B cell (primary cell): ENCODE measurements around the gene EZH2. TPM values are rescaled to one million over a fixed set of nuclear protein-coding genes. Genes with fewer than 3 reads are reported as not detected.

Experiments used
- ATAC-seq: fragments of 200-7000 bp; cut with Tn5 transposase; one replicate; pipeline ENCODE4 v1.10.0; 2021; ENCODE audit warnings: low read depth, mild to moderate bottlenecking, moderate number of reproducible peaks, moderate library complexity
- CTCF ChIA-PET: fragments of 350-600 bp; sonication (Branson Sonifier 250); formaldehyde crosslinking; loops from one replicate; lab custom pipeline; 2021; ENCODE audit warnings: antibody characterized with exemption, inconsistent platforms; lab: Charles Lee
- POLR2A ChIA-PET: fragments of 350-600 bp; sonication (Branson Sonifier 250); formaldehyde crosslinking; loops from one replicate; lab custom pipeline; 2021; ENCODE audit warnings: antibody characterized with exemption; lab: Charles Lee
- DNase-seq: peaks from one replicate; pipeline ENCODE4 v3.0.0; 2013
- H2AFZ ChIP-seq: 2 replicates; pipeline ENCODE4 v1.6.1; 2012; ENCODE audit warnings: mild to moderate bottlenecking, low read depth, low read length; ENCODE audit not compliant: insufficient read depth, poor library complexity, severe bottlenecking
- H3K27ac ChIP-seq, 2 donors: 1 replicate in 1 of 2; 2 replicates in 1 of 2; pipeline ENCODE4 v1.5.1; 2012 to 2013; ENCODE audit warnings: low read length in 2 of 2, mild to moderate bottlenecking in 2 of 2, moderate library complexity in 1 of 2
- H3K27me3 ChIP-seq, 4 experiments: fragments of 200-600 bp in 1 of 4; sonication (generic) in 1 of 4; replicated peaks in 1 of 4; 1 replicate in 2 of 4; 2 replicates in 2 of 4; pipeline versions ENCODE4 v1.6.1 to v1.7.0; 2013 to 2016; ENCODE audit warnings: low read length in 3 of 4, mild to moderate bottlenecking in 2 of 4, mixed read lengths in 1 of 4, moderate library complexity in 1 of 4; ENCODE audit not compliant: insufficient read depth in 4 of 4, control insufficient read depth in 3 of 4; ENCODE audit errors: control extremely low read depth in 1 of 4
- H3K36me3 ChIP-seq, 2 experiments: replicated peaks in 1 of 2; 1 replicate in 1 of 2; 2 replicates in 1 of 2; pipeline versions ENCODE4 v1.6.1 to v1.7.1; 2013; ENCODE audit warnings: low read length in 1 of 2; ENCODE audit not compliant: insufficient read depth in 2 of 2, control insufficient read depth in 1 of 2; ENCODE audit errors: control extremely low read depth in 1 of 2, extremely low read depth in 1 of 2
- H3K4me1 ChIP-seq, 2 donors: fragments of 200-600 bp in 1 of 2; sonication (generic) in 1 of 2; 1 replicate in 1 of 2; 2 replicates in 1 of 2; pipeline versions ENCODE4 v1.5.1 to v1.6.1; 2013 to 2017; ENCODE audit warnings: low read length in 2 of 2; ENCODE audit not compliant: control insufficient read depth in 2 of 2, insufficient read depth in 2 of 2
- H3K4me2 ChIP-seq: replicated peaks from 2 replicates; pipeline ENCODE3; 2012; ENCODE audit warnings: mild to moderate bottlenecking, low read depth, low read length; ENCODE audit not compliant: poor library complexity, severe bottlenecking
- H3K4me3 ChIP-seq, 5 experiments: fragments of 200-600 bp in 1 of 5; sonication (generic) in 1 of 5; 1 replicate in 3 of 5; 2 replicates in 2 of 5; pipeline versions ENCODE4 v1.5.1 to v1.7.0; 2011 to 2016; ENCODE audit warnings: low read length in 4 of 5, mild to moderate bottlenecking in 4 of 5, low read depth in 2 of 5, control low read depth in 1 of 5, moderate library complexity in 1 of 5; ENCODE audit not compliant: insufficient read depth in 1 of 5; ENCODE audit errors: control extremely low read depth in 1 of 5, extremely low read depth in 1 of 5
- H3K79me2 ChIP-seq: fragments of 200-600 bp; sonication (generic); one replicate; pipeline ENCODE4 v1.6.0; 2016; ENCODE audit warnings: low read length; ENCODE audit not compliant: control insufficient read depth, insufficient read depth
- H3K9ac ChIP-seq: fragments of 200-600 bp; sonication (generic); 2 replicates; pipeline ENCODE4 v1.6.1; 2017; ENCODE audit warnings: mild to moderate bottlenecking, low read length, moderate library complexity
- H3K9me3 ChIP-seq, 3 donors: one replicate each; pipeline versions ENCODE4 v1.6.1 to v1.7.1; 2013; ENCODE audit warnings: low read length in 2 of 3; ENCODE audit not compliant: control insufficient read depth in 2 of 3, insufficient read depth in 1 of 3; ENCODE audit errors: control extremely low read depth in 1 of 3
- H4K20me1 ChIP-seq: 2 replicates; pipeline ENCODE4 v1.6.0; 2012; ENCODE audit warnings: mild to moderate bottlenecking, low read length; ENCODE audit not compliant: insufficient read depth, control insufficient read depth, poor library complexity, severe bottlenecking
- H3K27ac Mint-ChIP-seq: one replicate; pipeline ENCODE4 v1.8.0; 2021; ENCODE audit warnings: mixed read lengths
- H3K27me3 Mint-ChIP-seq: one replicate; pipeline ENCODE4 v1.8.0; 2021; ENCODE audit warnings: mixed read lengths
- H3K4me1 Mint-ChIP-seq: one replicate; pipeline ENCODE4 v1.8.0; 2021; ENCODE audit warnings: mixed read lengths
- H3K4me3 Mint-ChIP-seq: one replicate; pipeline ENCODE4 v1.8.0; 2021; ENCODE audit warnings: mixed read lengths
- H3K9me3 Mint-ChIP-seq: one replicate; pipeline ENCODE4 v1.8.0; 2022; ENCODE audit warnings: mixed read lengths; ENCODE audit not compliant: insufficient read depth
- EZH2 ChIP-seq: IDR thresholded peaks from 2 replicates; pipeline ENCODE4 v1.6.1; 2012; ENCODE audit warnings: borderline replicate concordance, low read depth, mild to moderate bottlenecking, moderate library complexity, low read length; ENCODE audit not compliant: insufficient read depth, poor library complexity, severe bottlenecking
- WGBS: methylation state at CpG from one replicate; pipeline ENCODE4 v1.1.5; 2013; ENCODE audit warnings: missing lambda C conversion rate; ENCODE audit not compliant: insufficient coverage; 5-methylcytosine and 5-hydroxymethylcytosine counted together
- intact Hi-C: fragments of 100-400 bp; cut with micrococcal nuclease; formaldehyde crosslinking; loops from one replicate; pipeline ENCODE4 v1.10.0; 2022
- polyA plus RNA-seq: library from polyadenylated mRNA; depleted of rRNA; stranded (reverse); fragments of >200 nt; gene quantifications from 2 replicates; pipeline ENCODE4 v1.2.3, GENCODE V29; 2012
- total RNA-seq, 2 donors: library from RNA; stranded (reverse); fragments of 120-200 nt in 1 of 2; gene quantifications; 1 replicate in 1 of 2; 2 replicates in 1 of 2; pipeline versions ENCODE4 v1.2.3 to v1.2.4, GENCODE V29; 2013 to 2022
- TF ChIP-seq, protein P1 (sequence below): fragments of 200-600 bp; IDR thresholded peaks from one replicate; pipeline ENCODE4 v1.8.0; 2022; ENCODE audit warnings: antibody characterized with exemption, mild to moderate bottlenecking

Gene EZH2
- total and polyA plus RNA-seq, 2 donors (not counting 1 experiment from before 2014, with no cell fraction given), result 5.1 to 10.3 TPM

DNA sequence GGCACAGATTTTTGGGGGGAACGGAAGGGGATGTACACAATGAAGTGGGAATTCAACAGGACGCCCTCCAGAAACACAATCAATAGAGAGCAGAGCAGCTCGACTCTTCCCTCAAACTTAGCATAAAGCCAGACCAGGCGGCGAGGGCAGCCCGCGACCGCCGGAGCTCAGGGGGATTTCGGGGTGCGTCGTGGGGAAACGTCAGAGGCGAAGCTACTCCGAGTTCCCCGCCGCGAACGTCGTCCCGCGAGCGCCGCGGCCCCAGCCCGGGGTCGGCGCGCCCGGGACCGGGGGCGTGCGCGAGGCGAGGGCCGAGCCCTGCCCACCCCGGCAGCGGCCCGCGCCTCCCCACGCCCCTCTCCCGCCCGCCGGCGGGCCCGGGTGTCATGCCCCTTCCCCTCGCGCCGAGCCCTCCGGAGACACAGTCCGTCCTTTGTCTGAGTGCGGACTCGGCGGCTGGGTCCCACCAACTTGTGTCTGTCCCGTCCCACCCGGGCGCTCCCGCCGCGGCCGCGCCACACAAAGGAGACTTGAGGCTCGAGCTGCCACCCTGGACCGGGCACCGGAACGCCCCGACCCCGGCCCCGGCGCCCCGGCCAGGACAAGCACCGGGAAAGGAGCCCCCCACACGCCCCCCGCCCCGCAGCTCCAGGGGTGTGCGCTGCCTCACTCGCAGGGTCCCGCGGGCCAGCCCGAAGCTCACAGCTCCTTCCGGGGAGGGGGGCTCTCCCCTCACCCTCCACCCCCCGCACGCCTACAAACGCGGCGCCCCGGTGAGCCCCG is 634 bp downstream of the EZH2 start:
- intact Hi-C loops, result loop anchor here (1.0 to 5.0 kb wide), 9 partner anchors 27 to 379 kb away; partner anchors contain the start of genes CUL1, PDIA4, ZNF425 and ZNF783
- peaks cover 11 to 16% of the 10 kb centered on the region in 2 donors for H3K4me1 ChIP-seq
- ChIA-PET POLR2A (interaction anchor here (0.5 to 1.5 kb wide), 4 partner anchors 58 to 185 kb away, joined by 3 to 7 read pairs (median 5); partner anchors contain the start of gene CUL1), CTCF (interaction anchor here (0.8 to 1.8 kb wide), 7 partner anchors 10 to 308 kb away, joined by 3 to 6 read pairs (median 4); no protein-coding TSS in a partner anchor)
- no peaks in the 10 kb centered on the region for H3K9me3 Mint-ChIP-seq
- peak; percentile 89 for DNase-seq
- H3K4me3 Mint-ChIP-seq, result peak overlapping the region; percentile 98
- H3K27me3 ChIP-seq, result no peaks in the 10 kb centered on the region
- no peaks in the 10 kb centered on the region for H3K36me3 ChIP-seq
- peak overlapping the region; percentile 81 to 99 for H3K27ac ChIP-seq
- peak overlapping the region; percentile 93 for H3K27ac Mint-ChIP-seq
- peaks cover 6% of the 10 kb centered on the region for H4K20me1 ChIP-seq
- H3K4me1 Mint-ChIP-seq, result peaks cover 14% of the 10 kb centered on the region
- peak overlapping the region; percentile 93 for H3K9ac ChIP-seq
- peak overlapping the region; percentile 89 for H3K4me2 ChIP-seq
- under 1% methylated on average over 80 of the region's 88 CpGs for WGBS
- H3K9me3 ChIP-seq, result no peaks in the 10 kb centered on the region
- no peak for TF ChIP-seq EZH2
- TF ChIP-seq, protein P1, sequence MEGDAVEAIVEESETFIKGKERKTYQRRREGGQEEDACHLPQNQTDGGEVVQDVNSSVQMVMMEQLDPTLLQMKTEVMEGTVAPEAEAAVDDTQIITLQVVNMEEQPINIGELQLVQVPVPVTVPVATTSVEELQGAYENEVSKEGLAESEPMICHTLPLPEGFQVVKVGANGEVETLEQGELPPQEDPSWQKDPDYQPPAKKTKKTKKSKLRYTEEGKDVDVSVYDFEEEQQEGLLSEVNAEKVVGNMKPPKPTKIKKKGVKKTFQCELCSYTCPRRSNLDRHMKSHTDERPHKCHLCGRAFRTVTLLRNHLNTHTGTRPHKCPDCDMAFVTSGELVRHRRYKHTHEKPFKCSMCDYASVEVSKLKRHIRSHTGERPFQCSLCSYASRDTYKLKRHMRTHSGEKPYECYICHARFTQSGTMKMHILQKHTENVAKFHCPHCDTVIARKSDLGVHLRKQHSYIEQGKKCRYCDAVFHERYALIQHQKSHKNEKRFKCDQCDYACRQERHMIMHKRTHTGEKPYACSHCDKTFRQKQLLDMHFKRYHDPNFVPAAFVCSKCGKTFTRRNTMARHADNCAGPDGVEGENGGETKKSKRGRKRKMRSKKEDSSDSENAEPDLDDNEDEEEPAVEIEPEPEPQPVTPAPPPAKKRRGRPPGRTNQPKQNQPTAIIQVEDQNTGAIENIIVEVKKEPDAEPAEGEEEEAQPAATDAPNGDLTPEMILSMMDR, result no peak
- no peaks in the 10 kb centered on the region for H3K27me3 Mint-ChIP-seq
- H3K4me3 ChIP-seq, result peak overlapping the region; percentile 64 to 80 (median 70)
- H3K79me2 ChIP-seq, result peaks cover 33% of the 10 kb centered on the region
- H2AFZ ChIP-seq, result peak overlapping the region; percentile 86
- ATAC-seq, result peak; percentile 11
